ENCODE measurements around the gene SGSM2. TPM values are rescaled to one million over a fixed set of nuclear protein-coding genes. Genes with fewer than 3 reads are reported as not detected.

Gene SGSM2
- total RNA-seq, 1 donor from 2014 or later, result 35.5 TPM

- intact Hi-C loops (cut with DNase I), result no loop called here
- no peak for DNase-seq (ENCODE audit: low spot score)
Observed at GRCh38 chr17:2323629-2324314, 13.5 kb upstream of the SGSM2 start.

- intact Hi-C loops (cut with DNase I), result no loop called here
Observed at GRCh38 chr17:2331303-2331702, 6.0 kb upstream of the SGSM2 start.

GRCh38 chr17:2335726-2336214 lies 1.5 kb upstream of the SGSM2 start:
- intact Hi-C loops (cut with DNase I), result loop anchor here (2.0 kb wide), 1 partner anchor 33 kb away; the partner anchor contains the start of genes SMG6 and SRR
- no peak for DNase-seq (ENCODE audit: low spot score)

More at GRCh38 chr17:2331303-2331702, 6.0 kb upstream of the SGSM2 start:
- no peak for DNase-seq (ENCODE audit: low spot score)

- intact Hi-C loops (cut with DNase I), result loop anchor here (2.0 kb wide), 1 partner anchor 34 kb away; the partner anchor contains the start of genes SMG6 and SRR
- DNase-seq (ENCODE audit: low spot score), result peak; percentile 95
Observed at GRCh38 chr17:2336215-2336851, 968 bp upstream of the SGSM2 start, which contains the start of gene TSR1. TSR1 (minus strand) TSS chr17:2336457; CDS start chr17:2336427, 30 bp downstream.

GRCh38 chr17:2337544-2338314 lies 428 bp downstream of the SGSM2 start:
- intact Hi-C loops (cut with DNase I), result loop anchor here (2.0 kb wide), 1 partner anchor 35 kb away; the partner anchor contains the start of genes SMG6 and SRR
- DNase-seq (ENCODE audit: low spot score), result no peak

- DNase-seq (ENCODE audit: low spot score), result no peak
- intact Hi-C loops (cut with DNase I), result no loop called here
Observed at GRCh38 chr17:2338315-2338657, 985 bp downstream of the SGSM2 start.

GRCh38 chr17:2343421-2343820 lies 6.1 kb downstream of the SGSM2 start:
- intact Hi-C loops (cut with DNase I), result no loop called here

GRCh38 chr17:2344528-2344927 lies 7.2 kb downstream of the SGSM2 start:
- intact Hi-C loops (cut with DNase I), result no loop called here
- no peak for DNase-seq (ENCODE audit: low spot score)

More at GRCh38 chr17:2343421-2343820, 6.1 kb downstream of the SGSM2 start:
- no peak for DNase-seq (ENCODE audit: low spot score)

GRCh38 chr17:2346475-2346874 lies 9.2 kb downstream of the SGSM2 start:
- no peak for DNase-seq (ENCODE audit: low spot score)
- intact Hi-C loops (cut with DNase I), result no loop called here

- DNase-seq (ENCODE audit: low spot score), result no peak
- intact Hi-C loops (cut with DNase I), result no loop called here
Observed at GRCh38 chr17:2347805-2348685, 10.7 kb downstream of the SGSM2 start.

- no peak for DNase-seq (ENCODE audit: low spot score)
- intact Hi-C loops (cut with DNase I), result no loop called here
Observed at GRCh38 chr17:2351269-2351668, 14.0 kb downstream of the SGSM2 start.

- no peak for DNase-seq (ENCODE audit: low spot score)
- intact Hi-C loops (cut with DNase I), result no loop called here
Observed at GRCh38 chr17:2354311-2354710, 17.0 kb downstream of the SGSM2 start.

- DNase-seq (ENCODE audit: low spot score), result no peak
- intact Hi-C loops (cut with DNase I), result no loop called here
Observed at GRCh38 chr17:2357237-2357636, 19.9 kb downstream of the SGSM2 start.

GRCh38 chr17:2357931-2358434 lies 20.7 kb downstream of the SGSM2 start:
- intact Hi-C loops (cut with DNase I), result no loop called here
- no peak for DNase-seq (ENCODE audit: low spot score)

- DNase-seq (ENCODE audit: low spot score), result no peak
- intact Hi-C loops (cut with DNase I), result no loop called here
Observed at GRCh38 chr17:2361010-2361760, 23.9 kb downstream of the SGSM2 start.

- no peak for DNase-seq (ENCODE audit: low spot score)
- intact Hi-C loops (cut with DNase I), result no loop called here
Observed at GRCh38 chr17:2362016-2362415, 24.7 kb downstream of the SGSM2 start.

GRCh38 chr17:2362416-2362815 lies 25.1 kb downstream of the SGSM2 start:
- intact Hi-C loops (cut with DNase I), result no loop called here

GRCh38 chr17:2362881-2363280 lies 25.6 kb downstream of the SGSM2 start:
- intact Hi-C loops (cut with DNase I), result no loop called here
- DNase-seq (ENCODE audit: low spot score), result no peak

More at GRCh38 chr17:2362416-2362815, 25.1 kb downstream of the SGSM2 start:
- no peak for DNase-seq (ENCODE audit: low spot score)

All from cardiac septum (tissue), 1 donor.